RPMI8226 (cell line): ENCODE measurements around the gene SLC19A1.
"Not testable (repeated sequence)": the region's sequence is repeated elsewhere in the genome, so short reads cannot be mapped to it uniquely, and the experiment has no call there.

Experiments
- DNase-seq: peaks from one replicate; pipeline ENCODE4 v3.0.0-alpha.2; 2015

The SLC19A1 gene

GRCh38 chr21:45503226-45503625 lies 39.0 kb downstream of the SLC19A1 start:
- not testable (repeated sequence) for DNase-seq

- DNase-seq, result no peak
Measured at GRCh38 chr21:45502600-45502999, 39.6 kb downstream of the SLC19A1 start.

DNA sequence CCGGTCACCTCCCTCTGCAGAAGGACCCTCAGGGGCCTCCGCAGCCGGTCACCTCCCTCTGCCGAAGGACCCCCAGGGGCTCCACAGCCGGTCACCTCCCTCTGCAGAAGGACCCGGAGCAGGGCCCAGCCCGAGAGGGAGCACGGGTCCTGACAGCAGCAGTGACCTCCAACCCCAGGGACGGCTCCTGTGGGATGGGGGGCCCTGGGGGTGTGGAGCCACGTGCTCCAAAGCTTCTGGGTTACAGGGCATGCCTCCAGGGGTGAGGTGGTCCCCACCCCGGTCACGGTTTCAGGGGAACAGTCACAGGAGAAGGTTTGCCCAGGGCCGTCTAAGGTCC lies 40.3 kb downstream of the SLC19A1 start:
- no peak for DNase-seq

DNA sequence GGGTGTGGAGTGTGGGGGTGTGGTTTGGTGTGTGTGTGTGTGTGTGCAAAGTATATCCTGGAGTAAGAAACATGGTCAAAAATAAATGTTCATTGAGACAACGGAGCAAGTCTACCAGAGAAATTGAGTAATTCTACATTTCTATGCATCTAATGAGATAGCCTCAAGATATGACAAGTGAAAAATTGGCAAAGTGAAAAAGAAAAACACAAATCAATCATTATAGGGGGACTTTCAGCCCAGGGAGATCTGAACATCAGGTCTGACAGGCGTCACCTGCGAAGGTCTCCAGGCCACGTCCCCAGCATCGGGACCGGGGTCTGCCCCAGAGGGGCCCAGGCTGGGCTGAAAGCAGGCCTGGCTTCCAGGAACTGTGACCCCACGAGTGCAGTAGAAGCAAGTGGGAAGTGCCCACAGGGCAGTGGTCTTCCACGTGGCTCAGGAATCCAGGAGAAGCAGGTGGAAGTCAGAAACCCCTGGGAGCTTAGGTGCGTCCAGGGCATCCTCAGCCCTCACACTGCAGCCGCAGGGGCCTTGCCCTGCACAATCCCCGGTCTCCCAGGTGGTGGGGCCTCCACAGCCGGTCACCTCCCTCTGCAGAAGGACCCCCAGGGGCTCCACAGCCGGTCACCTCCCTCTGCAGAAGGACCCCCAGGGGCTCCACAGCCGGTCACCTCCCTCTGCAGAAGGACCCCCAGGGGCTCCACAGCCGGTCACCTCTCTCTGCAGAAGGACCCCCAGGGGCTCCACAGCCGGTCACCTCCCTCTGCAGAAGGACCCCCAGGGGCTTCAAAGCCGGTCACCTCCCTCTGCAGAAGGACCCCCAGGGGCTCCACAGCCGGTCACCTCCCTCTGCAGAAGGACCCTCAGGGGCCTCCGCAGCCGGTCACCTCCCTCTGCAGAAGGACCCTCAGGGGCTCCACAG lies 40.9 kb downstream of the SLC19A1 start:
- DNase-seq, result not testable (repeated sequence)

DNA sequence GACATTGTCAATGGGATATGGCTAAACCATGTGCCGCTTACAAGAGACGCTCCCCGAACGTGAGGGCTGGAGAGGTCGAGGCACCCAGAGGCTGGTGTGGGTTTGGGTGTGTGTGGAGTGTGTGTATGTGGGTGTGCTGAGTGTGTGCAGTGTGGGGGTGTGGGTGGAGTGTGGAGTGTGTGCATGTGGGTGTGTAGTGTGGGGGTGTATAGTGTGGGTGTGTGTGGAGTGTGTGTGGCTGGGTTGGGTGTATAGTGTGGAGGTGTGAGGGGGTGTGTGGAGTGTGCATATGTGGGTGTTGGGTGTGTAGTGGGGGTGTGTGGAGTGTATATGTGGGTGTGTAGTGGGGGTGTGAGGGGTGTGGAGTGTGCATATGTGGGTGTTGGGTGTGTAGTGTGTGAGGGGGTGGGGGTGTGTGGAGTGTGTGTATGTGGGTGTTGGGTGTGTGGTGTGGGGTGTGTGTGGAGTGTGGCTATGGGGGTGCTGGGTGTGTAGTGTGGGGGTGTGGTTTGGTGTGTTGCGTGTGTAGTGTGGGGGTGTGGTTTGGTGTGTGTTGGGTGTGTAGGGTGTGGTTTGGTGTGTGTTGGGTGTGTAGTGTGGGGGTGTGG lies 42.2 kb downstream of the SLC19A1 start:
- no peak for DNase-seq

DNA sequence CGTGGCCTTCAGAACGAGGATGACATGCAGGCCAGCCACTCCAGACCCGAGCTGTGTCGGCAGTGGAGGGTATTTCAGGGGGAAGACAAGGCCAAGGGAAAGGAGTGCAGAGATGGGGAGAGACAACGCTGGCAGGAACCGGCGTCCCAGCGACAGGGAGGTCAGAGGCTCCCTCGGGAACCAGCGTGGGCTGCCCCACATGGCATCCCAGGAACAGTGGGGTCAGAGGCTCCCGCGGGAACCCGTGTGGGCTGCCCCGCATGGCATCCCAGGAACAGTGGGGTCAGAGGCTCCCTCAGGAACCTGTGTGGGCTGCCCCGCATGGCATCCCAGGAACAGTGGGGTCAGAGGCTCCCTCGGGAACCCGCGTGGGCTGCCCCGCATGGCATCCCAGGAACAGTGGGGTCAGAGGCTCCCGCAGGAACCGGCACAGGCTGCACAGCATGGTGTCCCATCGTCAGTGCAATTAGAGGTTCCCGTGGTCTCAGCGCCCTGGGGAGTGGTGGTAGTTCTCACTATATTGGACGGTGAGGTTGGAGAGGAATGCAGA lies 43.0 kb downstream of the SLC19A1 start:
- DNase-seq, result no peak

- DNase-seq, result no peak
Measured at GRCh38 chr21:45498646-45499000, 43.6 kb downstream of the SLC19A1 start.

DNA sequence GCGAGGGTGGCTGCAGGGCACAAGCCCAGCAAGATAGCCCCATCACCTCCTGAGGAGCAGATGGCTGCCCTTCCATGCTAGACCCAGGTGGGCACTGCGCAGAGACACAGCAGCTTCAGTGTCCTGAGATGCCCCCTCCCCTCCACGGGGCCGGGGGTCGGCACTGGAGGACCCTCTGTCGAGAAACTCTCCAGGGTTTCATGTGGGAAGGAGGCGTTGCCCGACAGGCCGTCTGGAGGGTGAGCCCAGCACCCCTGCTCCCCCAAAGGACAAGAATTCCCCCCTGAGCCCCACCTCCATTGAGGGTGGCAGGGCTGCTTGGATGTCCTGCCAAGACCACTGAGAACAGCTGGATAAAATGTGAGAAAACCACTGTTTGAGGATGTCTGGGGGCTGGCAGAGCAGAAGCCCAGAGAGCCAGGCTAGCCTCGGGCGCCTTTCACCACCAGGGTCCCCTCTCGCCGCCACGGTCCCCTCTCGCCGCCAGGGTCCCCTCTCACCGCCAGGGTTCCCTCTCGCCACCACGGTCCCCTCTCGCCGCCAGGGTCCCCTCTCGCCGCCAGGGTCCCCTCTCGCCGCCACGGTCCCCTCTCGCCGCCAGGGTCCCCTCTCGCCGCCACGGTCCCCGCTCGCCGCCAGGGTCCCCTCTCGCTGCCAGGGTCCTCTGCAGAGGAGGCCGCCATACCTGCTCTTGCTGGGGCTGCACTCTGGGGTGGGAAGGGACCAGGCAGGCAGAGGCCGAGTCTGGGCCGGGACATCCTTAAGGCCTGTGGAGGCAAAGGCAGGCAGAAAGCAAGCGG lies 44.2 kb downstream of the SLC19A1 start:
- DNase-seq, result no peak

- DNase-seq, result no peak
Measured at GRCh38 chr21:45496968-45497845, 45.0 kb downstream of the SLC19A1 start.

GRCh38 chr21:45496151-45496967 lies 45.9 kb downstream of the SLC19A1 start:
- no peak for DNase-seq

DNA sequence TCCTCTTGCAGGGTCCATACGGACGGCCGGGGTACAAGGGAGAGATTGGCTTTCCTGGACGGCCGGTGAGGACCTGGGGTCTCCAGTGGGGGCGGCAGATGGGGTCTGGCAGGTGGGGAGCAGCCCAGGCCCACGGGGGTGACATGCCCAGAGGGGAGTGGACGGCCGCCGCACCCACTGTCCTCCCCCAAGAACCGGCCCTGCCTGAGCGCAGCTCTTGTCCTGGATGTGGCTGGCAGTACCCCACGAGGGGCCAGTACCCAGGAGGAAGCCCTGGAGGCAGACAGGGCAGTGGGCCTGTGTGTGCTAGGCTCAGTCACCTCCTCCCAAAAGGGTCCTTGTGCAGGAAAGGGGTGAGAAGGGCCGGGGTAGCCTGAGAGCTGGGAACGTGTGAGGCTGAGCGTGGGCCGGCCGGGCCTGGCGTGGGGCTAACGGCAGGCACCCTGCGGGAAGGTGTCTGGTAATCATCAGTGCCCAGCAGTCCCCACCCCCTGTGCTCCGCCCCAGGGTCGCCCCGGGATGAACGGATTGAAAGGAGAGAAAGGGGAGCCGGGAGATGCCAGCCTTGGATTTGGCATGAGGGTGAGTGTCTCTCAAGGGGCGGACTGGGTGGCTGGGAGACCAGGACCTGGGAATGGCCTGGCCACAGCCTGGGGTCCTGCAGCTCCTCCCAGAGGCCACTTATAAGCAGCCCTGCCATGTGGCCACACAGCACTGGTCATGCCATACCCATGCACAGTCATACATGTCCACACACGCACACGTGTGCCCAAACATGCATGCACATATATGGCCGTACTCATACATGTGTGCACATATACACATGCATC lies 47.2 kb downstream of the SLC19A1 start:
- DNase-seq, result no peak

- DNase-seq, result no peak
Measured at GRCh38 chr21:45494135-45494850, 47.9 kb downstream of the SLC19A1 start.

DNA sequence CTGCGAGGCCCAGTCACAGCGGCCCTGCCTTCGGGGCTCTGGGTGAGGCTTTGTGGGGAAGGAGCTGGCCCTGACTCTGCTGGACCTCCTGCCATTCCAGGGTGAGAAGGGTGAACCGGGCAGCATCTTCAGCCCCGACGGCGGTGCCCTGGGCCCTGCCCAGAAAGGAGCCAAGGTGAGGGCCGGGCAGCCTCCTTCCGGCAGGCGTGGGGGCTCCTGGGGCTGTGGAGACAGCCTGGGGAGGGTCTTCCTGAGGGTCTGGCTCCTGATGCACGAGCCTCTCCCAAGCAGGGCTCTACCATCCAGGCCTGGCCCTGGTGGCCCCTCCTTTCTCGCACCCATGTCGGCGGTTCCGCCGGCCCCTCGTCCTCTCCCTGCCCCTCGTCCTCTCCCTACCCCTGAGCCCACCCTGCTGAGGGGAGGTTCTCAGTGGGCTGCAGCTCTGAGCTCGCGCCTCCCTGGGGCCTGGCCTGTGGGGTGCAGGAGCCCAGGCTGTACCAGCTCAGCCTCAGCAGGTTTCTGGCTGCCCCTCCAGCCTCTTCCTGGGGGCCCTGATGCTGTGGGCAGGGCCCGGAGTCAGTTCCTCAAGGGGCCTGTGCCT lies 48.7 kb downstream of the SLC19A1 start:
- DNase-seq, result no peak

DNA sequence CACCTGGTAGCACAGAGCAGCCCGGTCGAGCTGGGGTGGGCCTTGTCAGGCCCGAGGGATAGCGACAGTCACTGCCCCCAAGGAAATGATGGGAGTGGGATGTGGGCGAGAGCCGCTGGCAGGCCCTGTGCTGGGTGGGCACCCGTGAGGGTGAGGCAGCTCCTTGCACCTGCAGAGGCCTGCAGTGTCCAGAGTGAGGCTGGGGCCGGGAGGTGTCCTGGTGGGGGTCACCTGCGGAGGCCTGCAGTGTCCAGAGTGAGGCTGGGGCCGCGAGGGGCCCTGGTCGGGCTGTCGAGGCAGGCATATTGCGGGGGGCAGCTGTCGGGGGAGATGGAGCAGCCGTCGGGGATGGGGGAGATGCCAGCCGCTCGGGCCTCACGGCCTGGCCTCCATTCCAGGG lies 49.5 kb downstream of the SLC19A1 start:
- DNase-seq, result no peak

DNA sequence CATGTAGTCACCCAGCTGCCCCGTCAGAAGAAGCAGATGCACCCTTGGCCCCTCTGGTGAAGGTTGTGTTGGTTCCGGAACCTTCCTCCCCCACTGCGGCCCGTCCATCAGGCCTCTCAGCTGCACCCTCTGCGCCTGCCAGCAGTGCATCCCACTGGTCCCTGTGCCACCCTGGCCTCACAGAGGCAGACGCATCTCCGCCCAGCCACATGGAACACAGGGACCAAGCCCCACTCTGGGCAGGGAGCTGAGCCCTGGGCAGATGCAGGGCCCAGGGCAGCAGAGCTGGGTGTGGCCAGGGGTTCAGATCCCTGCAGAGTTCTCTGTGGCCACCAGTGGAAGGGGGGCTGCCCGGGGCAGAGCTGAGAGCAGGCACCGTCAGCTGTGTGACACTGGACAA lies 50.6 kb downstream of the SLC19A1 start:
- DNase-seq, result no peak

- DNase-seq, result no peak
Measured at GRCh38 chr21:45491056-45491455, 51.2 kb downstream of the SLC19A1 start.

GRCh38 chr21:45490049-45490731 lies 52.0 kb downstream of the SLC19A1 start:
- DNase-seq, result no peak

- no peak for DNase-seq
Measured at GRCh38 chr21:45489722-45489982, 52.6 kb downstream of the SLC19A1 start.
